Hematopoietic multipotent progenitor cell (in vitro differentiated cells): Measurements from ENCODE around the gene KHDC1L. TPM values are rescaled to one million over a fixed set of nuclear protein-coding genes. Genes with fewer than 3 reads are reported as not detected.
"Not testable (repeated sequence)": the region's sequence is repeated elsewhere in the genome, so short reads cannot be mapped to it uniquely, and the experiment has no call there.

Experiments
- DNase-seq, 3 donors: peaks; one replicate each; pipeline ENCODE4 v3.0.0-alpha.2; 2011 to 2015; ENCODE audit warnings: low read depth in 2 of 3, low spot score in 2 of 3
- total RNA-seq: library from RNA; depleted of rRNA; stranded (reverse); fragments of >200 nt; gene quantifications from one replicate; pipeline ENCODE4 v1.2.3, GENCODE V29; 2012

KHDC1L gene
- total RNA-seq: not detected

- DNase-seq: no peak
Observed at GRCh38 chr6:73225396-73225795, at the start of gene KHDC1L. Gene KHDC1L, minus strand, starts transcription at chr6:73225496. Its CDS starts 88 bp downstream, at chr6:73225408.

- DNase-seq: not testable (repeated sequence)
Observed at GRCh38 chr6:73269296-73269695, 44.0 kb upstream of the KHDC1L start.

- DNase-seq: not testable (repeated sequence)
Observed at GRCh38 chr6:73268896-73269295, 43.6 kb upstream of the KHDC1L start.

GRCh38 chr6:73264446-73264845 is 39.1 kb upstream of the KHDC1L start:
- DNase-seq: no peak

- DNase-seq: peak in 1 of 3 donors; percentile 16
Observed at GRCh38 chr6:73263570-73263909, 38.2 kb upstream of the KHDC1L start.

GRCh38 chr6:73262671-73263569 is 37.6 kb upstream of the KHDC1L start, which contains the start of gene KHDC1:
Gene KHDC1, minus strand, starts transcription at chr6:73263196. Its CDS starts 20,679 bp downstream, at chr6:73242517.
- peak; percentile 38 to 76 (median 70) for DNase-seq

GRCh38 chr6:73258721-73259120 is 33.4 kb upstream of the KHDC1L start:
- DNase-seq: no peak

- not testable (repeated sequence) for DNase-seq
Observed at GRCh38 chr6:73254323-73254722, 29.0 kb upstream of the KHDC1L start.

- DNase-seq: no peak
Observed at GRCh38 chr6:73252703-73253102, 27.4 kb upstream of the KHDC1L start.

GRCh38 chr6:73250016-73250415 is 24.7 kb upstream of the KHDC1L start:
- no peak for DNase-seq

GRCh38 chr6:73248192-73248903 is 23.1 kb upstream of the KHDC1L start:
- no peak for DNase-seq

- DNase-seq: no peak
Observed at GRCh38 chr6:73242001-73242400, 16.7 kb upstream of the KHDC1L start.

GRCh38 chr6:73240730-73241129 is 15.4 kb upstream of the KHDC1L start:
- no peak for DNase-seq

- no peak for DNase-seq
Observed at GRCh38 chr6:73236144-73236750, 11.0 kb upstream of the KHDC1L start.

- DNase-seq: no peak
Observed at GRCh38 chr6:73234733-73235132, 9.4 kb upstream of the KHDC1L start.

GRCh38 chr6:73233971-73234370 is 8.7 kb upstream of the KHDC1L start:
- not testable (repeated sequence) for DNase-seq

GRCh38 chr6:73233048-73233447 is 7.8 kb upstream of the KHDC1L start:
- DNase-seq: no peak

- peak in 2 of 3 donors; percentile 1 to 39 for DNase-seq
Observed at GRCh38 chr6:73231986-73232391, 6.7 kb upstream of the KHDC1L start.

- no peak for DNase-seq
Observed at GRCh38 chr6:73227606-73228255, 2.4 kb upstream of the KHDC1L start.

GRCh38 chr6:73216859-73217258 is 8.4 kb downstream of the KHDC1L start:
- no peak for DNase-seq

GRCh38 chr6:73209117-73209516 is 16.2 kb downstream of the KHDC1L start:
- no peak for DNase-seq
